GM18511 (cell line): ENCODE data around the gene CRKL.
"Not testable (repeated sequence)": the region's sequence is repeated elsewhere in the genome, so short reads cannot be mapped to it uniquely, and the experiment has no call there.

Experiments used
- ATAC-seq: cut with Tn5 transposase; IDR thresholded peaks from one replicate; pipeline ENCODE4 v1.9.1; 2021; ENCODE audit warnings: mild to moderate bottlenecking, moderate library complexity; ENCODE audit not compliant: unreplicated experiment

Gene CRKL

GRCh38 chr22:20916916-20917810, at the start of gene CRKL:
Gene CRKL (plus strand): TSS chr22:20917407. CDS start chr22:20917935, 528 bp downstream.
- peak; percentile 95 for ATAC-seq

- no peak for ATAC-seq
Measured at GRCh38 chr22:20868025-20868962, 48.9 kb upstream of the CRKL start.

GRCh38 chr22:20869234-20869633, 48.0 kb upstream of the CRKL start:
- ATAC-seq: no peak

- ATAC-seq: no peak
Measured at GRCh38 chr22:20873214-20873613, 44.0 kb upstream of the CRKL start.

GRCh38 chr22:20875296-20875695, 41.9 kb upstream of the CRKL start:
- ATAC-seq: no peak

- no peak for ATAC-seq
Measured at GRCh38 chr22:20877715-20878114, 39.5 kb upstream of the CRKL start.

GRCh38 chr22:20881231-20881630, 36.0 kb upstream of the CRKL start:
- no peak for ATAC-seq

- ATAC-seq: no peak
Measured at GRCh38 chr22:20881869-20882815, 35.1 kb upstream of the CRKL start.

GRCh38 chr22:20882855-20883254, 34.4 kb upstream of the CRKL start:
- ATAC-seq: no peak

- no peak for ATAC-seq
Measured at GRCh38 chr22:20884454-20884853, 32.8 kb upstream of the CRKL start.

GRCh38 chr22:20885017-20885556, 32.1 kb upstream of the CRKL start:
- ATAC-seq: no peak

GRCh38 chr22:20885557-20886323, 31.5 kb upstream of the CRKL start:
- no peak for ATAC-seq

- no peak for ATAC-seq
Measured at GRCh38 chr22:20887375-20887774, 29.8 kb upstream of the CRKL start.

GRCh38 chr22:20889025-20889704, 28.0 kb upstream of the CRKL start:
- ATAC-seq: no peak

GRCh38 chr22:20889904-20890540, 27.2 kb upstream of the CRKL start:
- no peak for ATAC-seq

GRCh38 chr22:20890975-20891374, 26.2 kb upstream of the CRKL start:
- ATAC-seq: no peak

GRCh38 chr22:20897737-20898136, 19.5 kb upstream of the CRKL start:
- ATAC-seq: not testable (repeated sequence)

GRCh38 chr22:20899827-20900423, 17.3 kb upstream of the CRKL start:
- ATAC-seq: no peak
